GM23338 (cell line): ENCODE measurements around the gene DNAH11. TPM values are rescaled to one million over a fixed set of nuclear protein-coding genes. Genes with fewer than 3 reads are reported as not detected.
"Not testable (repeated sequence)": the region's sequence is repeated elsewhere in the genome, so short reads cannot be mapped to it uniquely, and the experiment has no call there.

ENCODE experiments used
- ATAC-seq: fragments of 200-7000 bp; cut with Tn5 transposase; 3 replicates; pipeline ENCODE4 v1.9.1; 2020
- DNase-seq: peaks from one replicate; pipeline ENCODE4 v3.0.0-alpha.2; 2015; ENCODE audit warnings: low spot score
- H2AFZ ChIP-seq: fragments of 200-600 bp; sonication (generic); 2 replicates; pipeline ENCODE4 v1.8.0; 2016; ENCODE audit warnings: antibody characterized with exemption, mild to moderate bottlenecking, moderate library complexity
- H3F3A ChIP-seq: fragments of 200-600 bp; sonication (generic); replicated peaks from 2 replicates; pipeline ENCODE4 v1.8.0; 2017; ENCODE audit warnings: antibody characterized with exemption, mixed run types, low read depth
- H3K27ac ChIP-seq: fragments of 200-600 bp; sonication (generic); 2 replicates; pipeline ENCODE4 v1.6.1; 2016; ENCODE audit warnings: low read depth
- H3K27me3 ChIP-seq: fragments of 200-600 bp; sonication (generic); 2 replicates; pipeline ENCODE4 v1.8.0; 2016; ENCODE audit warnings: mild to moderate bottlenecking, mixed run types, moderate library complexity; ENCODE audit not compliant: insufficient read depth
- H3K36me3 ChIP-seq: fragments of 200-600 bp; sonication (generic); 2 replicates; pipeline ENCODE4 v1.8.0; 2016; ENCODE audit warnings: mild to moderate bottlenecking; ENCODE audit not compliant: insufficient read depth
- H3K4me1 ChIP-seq: fragments of 200-600 bp; sonication (generic); 2 replicates; pipeline ENCODE4 v1.8.0; 2016; ENCODE audit warnings: mild to moderate bottlenecking, moderate library complexity; ENCODE audit not compliant: insufficient read depth
- H3K4me2 ChIP-seq: fragments of 200-600 bp; sonication (generic); 2 replicates; pipeline ENCODE4 v1.7.1; 2017; ENCODE audit warnings: mixed run types
- H3K4me3 ChIP-seq: fragments of 200-600 bp; sonication (generic); 2 replicates; pipeline ENCODE4 v1.6.1; 2016; ENCODE audit warnings: mixed run types
- H3K79me2 ChIP-seq: fragments of 200-600 bp; sonication (generic); replicated peaks from 2 replicates; pipeline ENCODE4 v1.8.0; 2017; ENCODE audit warnings: mild to moderate bottlenecking; ENCODE audit not compliant: insufficient read depth
- H3K9me2 ChIP-seq: fragments of 200-600 bp; sonication (generic); 2 replicates; pipeline ENCODE4 v1.8.0; 2017; ENCODE audit not compliant: insufficient read depth
- H4K20me1 ChIP-seq: fragments of 200-600 bp; sonication (generic); replicated peaks from 2 replicates; pipeline ENCODE4 v1.8.0; 2017; ENCODE audit warnings: mild to moderate bottlenecking; ENCODE audit not compliant: insufficient read depth
- H3K27ac Mint-ChIP-seq: 2 replicates; pipeline ENCODE4 v1.8.0; 2020; ENCODE audit warnings: inconsistent platforms, mild to moderate bottlenecking, moderate library complexity, mixed read lengths
- H3K27me3 Mint-ChIP-seq: 3 replicates; pipeline ENCODE4 v1.8.0; 2022; ENCODE audit warnings: low read depth, mild to moderate bottlenecking, moderate library complexity, mixed read lengths, inconsistent platforms; ENCODE audit not compliant: insufficient read depth, poor library complexity
- H3K36me3 Mint-ChIP-seq: 3 replicates; pipeline ENCODE4 v1.8.0; 2021; ENCODE audit warnings: low read depth, mild to moderate bottlenecking, inconsistent platforms, moderate library complexity, mixed read lengths
- H3K4me1 Mint-ChIP-seq: 3 replicates; pipeline ENCODE4 v1.8.0; 2020; ENCODE audit warnings: mild to moderate bottlenecking, inconsistent platforms, mixed read lengths
- H3K4me3 Mint-ChIP-seq: 3 replicates; pipeline ENCODE4 v1.8.0; 2021; ENCODE audit warnings: moderate library complexity, mild to moderate bottlenecking, inconsistent platforms, mixed read lengths
- H3K9me3 Mint-ChIP-seq: 3 replicates; pipeline ENCODE4 v1.8.0; 2020; ENCODE audit warnings: moderate library complexity, mild to moderate bottlenecking, inconsistent platforms, mixed read lengths
- CTCF ChIP-seq, 2 experiments: fragments of 200-600 bp in 1 of 2; sonication (generic) in 1 of 2; conservative IDR thresholded peaks; 2 replicates each; pipeline versions ENCODE4 v1.5.1 to v1.6.1; 2016 to 2017; ENCODE audit warnings: antibody characterized with exemption in 2 of 2, low read depth in 2 of 2, mild to moderate bottlenecking in 2 of 2, moderate library complexity in 1 of 2
- EZH2 ChIP-seq: fragments of 200-600 bp; sonication (generic); IDR thresholded peaks from one replicate; pipeline ENCODE4 v1.8.0; 2017; ENCODE audit warnings: antibody characterized with exemption, mild to moderate bottlenecking, low read depth; ENCODE audit not compliant: unreplicated experiment
- NANOG ChIP-seq: IDR thresholded peaks from 2 replicates; pipeline ENCODE4 v1.6.1; 2016; ENCODE audit warnings: antibody characterized with exemption, borderline replicate concordance
- POLR2AphosphoS5 ChIP-seq: IDR thresholded peaks from 2 replicates; pipeline ENCODE4 v1.6.1; 2016; ENCODE audit warnings: antibody characterized with exemption, low read depth
- STAT1 ChIP-seq: IDR thresholded peaks from one replicate; pipeline ENCODE4 v1.6.1; 2016; ENCODE audit warnings: antibody characterized with exemption; ENCODE audit not compliant: unreplicated experiment
- ZNF331 ChIP-seq: fragments of 250-450 bp; sonication (Bioruptor Pico); IDR thresholded peaks from 2 replicates; pipeline ENCODE4 v1.5.0; 2020; ENCODE audit warnings: low read depth, mild to moderate bottlenecking, moderate library complexity
- polyA plus RNA-seq: library from polyadenylated mRNA; unstranded; fragments of >200 nt; fragmentation: Nextera tagmentation; extraction: Ambion mirVana; gene quantifications from 2 replicates; pipeline ENCODE4 v1.2.1, GENCODE V29; 2016
- total RNA-seq: library from RNA; depleted of rRNA; stranded (reverse); fragments of >200 nt; shearing (Covaris generic); gene quantifications from 2 replicates; pipeline ENCODE4 v1.2.3, GENCODE V29; 2014

Gene DNAH11
- total and polyA plus RNA-seq, 2 experiments from 2014 or later, result 9.3 TPM

DNA sequence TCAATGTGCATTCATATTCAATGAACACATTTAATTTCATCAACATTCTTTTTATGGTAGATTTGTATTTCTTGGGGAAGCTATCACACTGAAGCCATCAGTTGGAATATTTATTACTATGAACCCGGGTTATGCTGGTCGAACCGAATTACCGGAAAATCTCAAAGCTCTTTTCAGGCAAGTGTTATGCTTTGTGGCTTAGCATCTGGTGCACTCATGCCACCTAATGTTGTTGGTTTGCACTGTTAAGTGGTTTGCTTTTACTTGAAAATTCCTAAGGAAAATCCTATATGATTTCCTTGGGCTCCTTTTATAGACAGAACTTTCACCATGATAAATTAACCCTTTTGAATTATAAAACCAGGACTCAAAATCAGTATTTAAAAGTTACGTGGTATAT, 147.9 kb downstream of the DNAH11 start (continued):
- TF ChIP-seq CTCF (conservative IDR thresholded peaks at IDR 0.05; ENCODE audit: low read depth in 2 of 2) (peak in 1 of 2 experiments; percentile 36; a peak in 2 of 4 replicates), STAT1 (no peak)

- H3F3A ChIP-seq, H2AFZ ChIP-seq, H3K9me2 ChIP-seq, H3K4me2 ChIP-seq, H4K20me1 ChIP-seq, H3K36me3 Mint-ChIP-seq, DNase-seq, H3K9me3 Mint-ChIP-seq, H3K36me3 ChIP-seq, H3K4me3 Mint-ChIP-seq, H3K27ac Mint-ChIP-seq, H3K27me3 Mint-ChIP-seq, H3K79me2 ChIP-seq, H3K4me3 ChIP-seq, H3K27ac ChIP-seq, H3K27me3 ChIP-seq: not testable (repeated sequence)
- ATAC-seq, result peak; percentile 55
- H3K4me1 ChIP-seq, result peaks cover 14% of the 10 kb centered on the region
- H3K4me1 Mint-ChIP-seq, result peaks cover 18% of the 10 kb centered on the region
Measured at GRCh38 chr7:21691146-21691545, 148.3 kb downstream of the DNAH11 start.

- H3F3A ChIP-seq, DNase-seq, H3K27ac ChIP-seq, ATAC-seq, H3K4me3 ChIP-seq, H3K27me3 Mint-ChIP-seq, H3K4me1 ChIP-seq, H3K4me1 Mint-ChIP-seq, H3K36me3 ChIP-seq, H3K79me2 ChIP-seq, H3K27ac Mint-ChIP-seq, H3K4me3 Mint-ChIP-seq, H2AFZ ChIP-seq, H4K20me1 ChIP-seq, H3K4me2 ChIP-seq, H3K36me3 Mint-ChIP-seq, H3K9me3 Mint-ChIP-seq, H3K9me2 ChIP-seq, H3K27me3 ChIP-seq: not testable (repeated sequence)
Measured at GRCh38 chr7:21700587-21700986, 157.7 kb downstream of the DNAH11 start.

- Histone ChIP-seq H3K27me3 (no peaks in the 10 kb centered on the region), H3K27ac (no peak overlapping the region), H4K20me1 (no peaks in the 10 kb centered on the region), H2AFZ (no peak overlapping the region), H3K4me3 (no peak overlapping the region), H3F3A (no peaks in the 10 kb centered on the region), H3K79me2 (no peaks in the 10 kb centered on the region), H3K4me1 (no peaks in the 10 kb centered on the region), H3K9me2 (no peaks in the 10 kb centered on the region), H3K36me3 (no peaks in the 10 kb centered on the region), H3K4me2 (no peak overlapping the region)
- peaks cover 5% of the 10 kb centered on the region; the same call in 2 of the 3 replicates for H3K4me1 Mint-ChIP-seq
- TF ChIP-seq POLR2AphosphoS5 (no peak), EZH2 (no peak), ZNF331 (CRISPR knock-in tag) (no peak), NANOG (no peak)
- no peak for ATAC-seq
- no peaks in the 10 kb centered on the region for H3K36me3 Mint-ChIP-seq
- DNase-seq, result no peak
- no peak overlapping the region for H3K27ac Mint-ChIP-seq
- no peaks in the 10 kb centered on the region for H3K9me3 Mint-ChIP-seq
- H3K27me3 Mint-ChIP-seq, result no peaks in the 10 kb centered on the region
- no peak overlapping the region for H3K4me3 Mint-ChIP-seq
Measured at GRCh38 chr7:21702303-21702702, 159.5 kb downstream of the DNAH11 start.
